SU-DHL-6 (cell line): Measurements from ENCODE around the gene MME.

ENCODE experiments used
- H2AFZ ChIP-seq: fragments of 200-600 bp; sonication (generic); 2 replicates; pipeline ENCODE4 v1.6.1; 2014; ENCODE audit warnings: low read depth, mild to moderate bottlenecking, moderate library complexity, mixed read lengths, antibody characterized with exemption, low read length; ENCODE audit not compliant: severe bottlenecking
- H3F3A ChIP-seq: fragments of 200-600 bp; shearing (Covaris generic); 2 replicates; pipeline ENCODE4 v1.6.0; 2016; ENCODE audit warnings: antibody characterized with exemption, mild to moderate bottlenecking; ENCODE audit not compliant: insufficient read depth
- H3K27ac ChIP-seq: fragments of 200-600 bp; sonication (generic); 2 replicates; pipeline ENCODE4 v1.5.1; 2016; ENCODE audit warnings: low read depth, mild to moderate bottlenecking, low read length, moderate library complexity, mixed read lengths
- H3K27me3 ChIP-seq: fragments of 200-600 bp; sonication (generic), shearing (Covaris generic); 2 replicates; pipeline ENCODE4 v1.6.0; 2014; ENCODE audit warnings: mild to moderate bottlenecking, low read length
- H3K36me3 ChIP-seq: fragments of 200-600 bp; sonication (generic); 2 replicates; pipeline ENCODE4 v1.6.1; 2014; ENCODE audit warnings: mild to moderate bottlenecking, low read length, mixed read lengths
- H3K4me2 ChIP-seq: fragments of 300-600, 200-600 bp; shearing (Covaris generic), sonication (generic); 2 replicates; pipeline ENCODE4 v1.6.0; 2014; ENCODE audit warnings: low read length, low read depth, mild to moderate bottlenecking; ENCODE audit not compliant: poor library complexity, severe bottlenecking
- H3K4me3 ChIP-seq: fragments of 200-600 bp; sonication (generic); 2 replicates; pipeline ENCODE4 v1.5.1; 2014; ENCODE audit warnings: antibody characterized with exemption, low read length, mild to moderate bottlenecking, mixed read lengths; ENCODE audit not compliant: insufficient read depth, poor library complexity, severe bottlenecking
- H3K79me2 ChIP-seq: fragments of 200-600 bp; sonication (generic); 2 replicates; pipeline ENCODE4 v1.6.1; 2014; ENCODE audit warnings: mild to moderate bottlenecking, low read length, moderate library complexity; ENCODE audit not compliant: insufficient read depth
- H3K9ac ChIP-seq: fragments of 200-600 bp; sonication (generic); 2 replicates; pipeline ENCODE4 v1.7.0; 2014; ENCODE audit warnings: mild to moderate bottlenecking, low read length
- H3K9me2 ChIP-seq: fragments of 200-600 bp; sonication (generic); replicated peaks from 2 replicates; pipeline ENCODE4 v1.6.1; 2014; ENCODE audit warnings: low read length; ENCODE audit not compliant: insufficient read depth
- H3K9me3 ChIP-seq: fragments of 200-600 bp; sonication (generic); 2 replicates; pipeline ENCODE4 v1.6.1; 2014; ENCODE audit warnings: low read length, mixed read lengths; ENCODE audit not compliant: insufficient read depth
- H4K20me1 ChIP-seq: fragments of 200-600 bp; sonication (generic); 2 replicates; pipeline ENCODE4 v1.6.1; 2014; ENCODE audit warnings: low read depth, mild to moderate bottlenecking, antibody characterized with exemption, low read length, moderate library complexity, mixed read lengths
- CTCF ChIP-seq: fragments of 200-600 bp; sonication (generic); IDR thresholded peaks from one replicate; pipeline ENCODE4 v1.5.1; 2017; ENCODE audit warnings: antibody characterized with exemption, mild to moderate bottlenecking, low read length, moderate library complexity; ENCODE audit not compliant: insufficient read depth, poor library complexity, severe bottlenecking
- EZH2phosphoT487 ChIP-seq: fragments of 200-600 bp; sonication (generic), shearing (Covaris generic); conservative IDR thresholded peaks from 2 replicates; pipeline ENCODE4 v1.6.1; 2018; ENCODE audit warnings: mild to moderate bottlenecking, antibody characterized with exemption, low read length, moderate library complexity, mixed read lengths

The MME gene

GRCh38 chr3:155106119-155106518 is 26.0 kb downstream of the MME start:
- Histone ChIP-seq H3K9me3 (no peaks in the 10 kb centered on the region), H3K79me2 (peaks cover 39% of the 10 kb centered on the region), H3K27ac (peak overlapping the region; percentile 20; the same call in 1 of the 2 replicates), H4K20me1 (no peaks in the 10 kb centered on the region), H3K9ac (no peak overlapping the region), H3K36me3 (no peaks in the 10 kb centered on the region), H2AFZ (no peak overlapping the region), H3K27me3 (no peaks in the 10 kb centered on the region), H3K9me2 (no peaks in the 10 kb centered on the region), H3F3A (peaks cover 27% of the 10 kb centered on the region), H3K4me2 (no peak overlapping the region), H3K4me3 (no peak overlapping the region)
- TF ChIP-seq EZH2phosphoT487 (no peak), CTCF (no peak)

DNA sequence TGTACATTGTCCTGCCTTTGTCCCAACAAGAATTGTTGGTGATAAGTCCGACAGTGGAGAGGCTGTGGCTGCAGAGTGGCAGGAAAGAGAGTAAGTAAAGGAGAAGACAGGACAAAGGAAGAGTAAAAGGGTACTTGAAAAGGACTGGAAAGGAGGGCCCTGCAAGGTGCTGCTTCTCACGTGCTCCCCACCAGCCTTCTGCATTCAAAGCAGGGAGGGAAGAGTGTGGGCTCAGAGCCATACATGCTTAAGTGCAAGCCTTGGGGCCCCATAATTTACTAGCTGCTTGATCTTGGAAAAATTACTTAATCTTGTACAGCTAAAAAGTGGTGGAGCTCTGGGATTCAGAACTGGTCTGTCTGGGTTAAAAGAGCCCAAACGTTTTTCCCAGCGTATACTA is 29.9 kb downstream of the MME start:
- Histone ChIP-seq H3F3A (peaks cover 57% of the 10 kb centered on the region), H3K79me2 (peaks cover 56% of the 10 kb centered on the region), H3K4me3 (peak overlapping the region; percentile 30), H3K27ac (peak overlapping the region; percentile 99), H3K9me2 (no peaks in the 10 kb centered on the region), H3K9me3 (no peaks in the 10 kb centered on the region), H3K4me2 (peak overlapping the region; percentile 70), H3K27me3 (no peaks in the 10 kb centered on the region), H4K20me1 (no peaks in the 10 kb centered on the region), H2AFZ (no peak overlapping the region), H3K9ac (peak overlapping the region; percentile 56), H3K36me3 (no peaks in the 10 kb centered on the region)
- TF ChIP-seq EZH2phosphoT487 (no peak), CTCF (no peak)

- Histone ChIP-seq H3K27me3 (no peaks in the 10 kb centered on the region), H2AFZ (no peak overlapping the region), H3K36me3 (no peaks in the 10 kb centered on the region), H3K4me3 (peak overlapping the region; percentile 31), H3K4me2 (peak overlapping the region; percentile 70), H4K20me1 (no peaks in the 10 kb centered on the region), H3K9ac (peak overlapping the region; percentile 56), H3K79me2 (peaks cover 51% of the 10 kb centered on the region), H3K9me2 (no peaks in the 10 kb centered on the region), H3K27ac (peak overlapping the region; percentile 99), H3F3A (peaks cover 54% of the 10 kb centered on the region), H3K9me3 (no peaks in the 10 kb centered on the region)
- TF ChIP-seq EZH2phosphoT487: no peak
- no peak for TF ChIP-seq CTCF
Measured at GRCh38 chr3:155110996-155111901, 31.1 kb downstream of the MME start.
